Measurements from ENCODE around the gene PAK5. TPM values are rescaled to one million over a fixed set of nuclear protein-coding genes. Genes with fewer than 3 reads are reported as not detected.

PAK5 gene
- total RNA-seq, 2 donors from 2014 or later, result 0.22 to 0.42 TPM

- H3K27me3 Mint-ChIP-seq (ENCODE audit: insufficient read depth), result peaks cover 9% of the 10 kb centered on the region
- no peaks in the 10 kb centered on the region for H3K4me1 Mint-ChIP-seq
- no peak for DNase-seq
- Histone ChIP-seq H3K4me1 (ENCODE audit: control insufficient read depth, insufficient read depth, low read length) (no peaks in the 10 kb centered on the region), H3K27ac (ENCODE audit: low read depth, low read length) (no peak overlapping the region), H3K9ac (ENCODE audit: extremely low read depth, low read length, poor library complexity, severe bottlenecking) (no peak overlapping the region), H3K9me3 (ENCODE audit: control insufficient read depth, low read length) (no peaks in the 10 kb centered on the region), H3K27me3 (ENCODE audit: control insufficient read depth, insufficient read depth, low read length, poor library complexity, severe bottlenecking) (no peaks in the 10 kb centered on the region), H3K36me3 (ENCODE audit: control insufficient read depth, insufficient read depth, low read length) (no peaks in the 10 kb centered on the region), H3K4me3 (ENCODE audit: low read length) (no peak overlapping the region)
- no peaks in the 10 kb centered on the region for H3K36me3 Mint-ChIP-seq (ENCODE audit: low read depth)
- no peak overlapping the region for H3K27ac Mint-ChIP-seq
- no peaks in the 10 kb centered on the region for H3K9me3 Mint-ChIP-seq
- TF ChIP-seq, protein P1, sequence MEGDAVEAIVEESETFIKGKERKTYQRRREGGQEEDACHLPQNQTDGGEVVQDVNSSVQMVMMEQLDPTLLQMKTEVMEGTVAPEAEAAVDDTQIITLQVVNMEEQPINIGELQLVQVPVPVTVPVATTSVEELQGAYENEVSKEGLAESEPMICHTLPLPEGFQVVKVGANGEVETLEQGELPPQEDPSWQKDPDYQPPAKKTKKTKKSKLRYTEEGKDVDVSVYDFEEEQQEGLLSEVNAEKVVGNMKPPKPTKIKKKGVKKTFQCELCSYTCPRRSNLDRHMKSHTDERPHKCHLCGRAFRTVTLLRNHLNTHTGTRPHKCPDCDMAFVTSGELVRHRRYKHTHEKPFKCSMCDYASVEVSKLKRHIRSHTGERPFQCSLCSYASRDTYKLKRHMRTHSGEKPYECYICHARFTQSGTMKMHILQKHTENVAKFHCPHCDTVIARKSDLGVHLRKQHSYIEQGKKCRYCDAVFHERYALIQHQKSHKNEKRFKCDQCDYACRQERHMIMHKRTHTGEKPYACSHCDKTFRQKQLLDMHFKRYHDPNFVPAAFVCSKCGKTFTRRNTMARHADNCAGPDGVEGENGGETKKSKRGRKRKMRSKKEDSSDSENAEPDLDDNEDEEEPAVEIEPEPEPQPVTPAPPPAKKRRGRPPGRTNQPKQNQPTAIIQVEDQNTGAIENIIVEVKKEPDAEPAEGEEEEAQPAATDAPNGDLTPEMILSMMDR (conservative IDR thresholded peaks at IDR 0.05), result no peak
- no peak overlapping the region for H3K4me3 Mint-ChIP-seq
- 88 to 94% methylated on average over 3 to 4 of the region's 4 CpGs for whole genome bisulfite sequencing, 2 experiments (ENCODE audit: insufficient coverage in 1 of 2, insufficient read length in 1 of 2)
Observed at GRCh38 chr20:9498322-9498721, 340.6 kb downstream of the PAK5 start.

DNA sequence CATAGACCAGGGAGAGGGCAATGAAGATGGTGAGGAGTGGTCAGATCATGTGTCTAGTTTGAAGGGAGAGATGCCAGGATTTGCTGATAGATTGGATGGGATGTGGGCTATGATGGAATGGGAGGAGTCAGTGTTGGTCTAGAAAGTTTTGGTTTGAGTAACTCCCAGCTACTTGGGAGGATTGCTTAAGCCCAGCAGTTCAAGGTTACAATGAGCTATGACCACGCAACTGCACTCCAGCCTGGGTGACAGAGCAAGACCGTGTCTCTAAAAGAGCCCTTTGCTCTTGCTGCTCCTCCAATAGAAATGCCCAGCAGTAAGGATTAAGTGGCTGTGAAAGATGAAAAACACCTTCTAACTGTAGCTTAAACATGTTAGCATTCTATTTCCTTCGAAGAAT lies 342.7 kb downstream of the PAK5 start:
- H3K9ac ChIP-seq (ENCODE audit: extremely low read depth, low read length, poor library complexity, severe bottlenecking), result no peak overlapping the region
- H3K27ac ChIP-seq (ENCODE audit: low read depth, low read length), result no peak overlapping the region
- Mint-ChIP-seq H3K9me3 (no peaks in the 10 kb centered on the region), H3K36me3 (ENCODE audit: low read depth) (no peaks in the 10 kb centered on the region), H3K4me1 (no peaks in the 10 kb centered on the region), H3K4me3 (no peak overlapping the region), H3K27me3 (ENCODE audit: insufficient read depth) (no peaks in the 10 kb centered on the region), H3K27ac (no peak overlapping the region)
- no peaks in the 10 kb centered on the region for H3K27me3 ChIP-seq (ENCODE audit: control insufficient read depth, insufficient read depth, low read length, poor library complexity, severe bottlenecking)
- 90 to 92% methylated on average over 3 of the region's 3 CpGs for WGBS, 2 experiments (ENCODE audit: insufficient coverage in 1 of 2, insufficient read length in 1 of 2)
- no peaks in the 10 kb centered on the region for H3K9me3 ChIP-seq (ENCODE audit: control insufficient read depth, low read length)
- no peaks in the 10 kb centered on the region for H3K4me1 ChIP-seq (ENCODE audit: control insufficient read depth, insufficient read depth, low read length)
- TF ChIP-seq, protein P1 (conservative IDR thresholded peaks at IDR 0.05), result no peak
- no peak for DNase-seq
- H3K4me3 ChIP-seq (ENCODE audit: low read length), result no peak overlapping the region
- H3K36me3 ChIP-seq (ENCODE audit: control insufficient read depth, insufficient read depth, low read length), result no peaks in the 10 kb centered on the region

GRCh38 chr20:9495701-9496100 lies 343.2 kb downstream of the PAK5 start:
- no peak for DNase-seq
- no peaks in the 10 kb centered on the region for H3K36me3 ChIP-seq (ENCODE audit: control insufficient read depth, insufficient read depth, low read length)
- Mint-ChIP-seq H3K4me1 (no peaks in the 10 kb centered on the region), H3K4me3 (no peak overlapping the region), H3K36me3 (ENCODE audit: low read depth) (no peaks in the 10 kb centered on the region), H3K27ac (no peak overlapping the region), H3K27me3 (ENCODE audit: insufficient read depth) (no peaks in the 10 kb centered on the region), H3K9me3 (no peaks in the 10 kb centered on the region)
- H3K4me3 ChIP-seq (ENCODE audit: low read length), result no peak overlapping the region
- TF ChIP-seq, protein P1 (conservative IDR thresholded peaks at IDR 0.05), result no peak
- WGBS, 2 experiments (ENCODE audit: insufficient coverage in 1 of 2, insufficient read length in 1 of 2), result 77% methylated on average over 2 of the region's 2 CpGs; no CpG with 5 or more reads in 1 of the 2 experiments
- no peaks in the 10 kb centered on the region for H3K9me3 ChIP-seq (ENCODE audit: control insufficient read depth, low read length)
- H3K27me3 ChIP-seq (ENCODE audit: control insufficient read depth, insufficient read depth, low read length, poor library complexity, severe bottlenecking), result no peaks in the 10 kb centered on the region
- H3K9ac ChIP-seq (ENCODE audit: extremely low read depth, low read length, poor library complexity, severe bottlenecking), result no peak overlapping the region
- no peak overlapping the region for H3K27ac ChIP-seq (ENCODE audit: low read depth, low read length)
- H3K4me1 ChIP-seq (ENCODE audit: control insufficient read depth, insufficient read depth, low read length), result no peaks in the 10 kb centered on the region
